Measurements from ENCODE around the gene ERC2.
"Not testable (repeated sequence)": the region's sequence is repeated elsewhere in the genome, so short reads cannot be mapped to it uniquely, and the experiment has no call there.

The ERC2 gene

GRCh38 chr3:56060521-56061278, 407.6 kb downstream of the ERC2 start:
- DNase-seq (ENCODE audit: low read depth): no peak

DNA sequence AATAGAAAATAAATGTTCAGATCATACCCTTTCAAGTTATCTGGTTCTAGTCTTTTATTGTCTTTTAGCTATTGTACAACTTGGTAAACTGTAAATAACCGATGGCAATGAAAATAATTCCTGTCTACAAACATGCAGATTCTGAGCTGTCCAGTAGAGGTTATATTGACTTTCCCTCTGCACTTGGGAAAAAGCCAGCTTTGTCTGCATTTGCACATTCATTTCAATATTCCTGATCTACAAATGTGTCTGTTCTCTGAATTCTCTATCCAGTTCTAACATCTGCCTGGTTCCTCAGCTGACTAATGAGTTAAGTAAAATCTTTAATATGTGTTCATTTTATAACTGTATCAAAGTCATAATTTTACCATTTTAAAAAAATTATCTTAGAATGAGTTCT, 408.5 kb downstream of the ERC2 start:
- DNase-seq (ENCODE audit: low read depth): no peak

DNA sequence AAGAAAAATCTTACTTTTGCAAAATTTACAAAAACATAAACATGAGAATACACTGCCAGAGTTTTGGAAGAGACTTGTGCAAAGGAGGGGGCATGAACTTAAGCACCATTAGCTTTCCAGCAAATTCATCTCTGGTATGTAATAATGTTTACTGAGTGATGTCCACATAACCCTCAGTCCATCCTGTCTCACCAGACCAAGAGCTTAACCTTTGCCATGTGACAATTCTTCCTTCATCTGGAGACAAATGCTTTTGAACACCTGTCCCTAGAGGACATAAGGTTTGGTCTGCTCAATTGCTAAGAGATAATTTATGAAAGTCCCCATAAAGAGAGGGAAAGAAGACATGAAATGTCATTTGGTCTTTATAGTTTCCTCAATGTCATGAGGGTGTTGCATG, 412.3 kb downstream of the ERC2 start:
- no peak for DNase-seq (ENCODE audit: low read depth)

GRCh38 chr3:56055546-56055945, 412.7 kb downstream of the ERC2 start:
- DNase-seq (ENCODE audit: low read depth): no peak

- no peak for DNase-seq (ENCODE audit: low read depth)
Measured at GRCh38 chr3:56054844-56055243, 413.4 kb downstream of the ERC2 start.

GRCh38 chr3:56053727-56054126, 414.5 kb downstream of the ERC2 start:
- DNase-seq (ENCODE audit: low read depth): no peak

GRCh38 chr3:56052188-56052587, 416.1 kb downstream of the ERC2 start:
- DNase-seq (ENCODE audit: low read depth): no peak

DNA sequence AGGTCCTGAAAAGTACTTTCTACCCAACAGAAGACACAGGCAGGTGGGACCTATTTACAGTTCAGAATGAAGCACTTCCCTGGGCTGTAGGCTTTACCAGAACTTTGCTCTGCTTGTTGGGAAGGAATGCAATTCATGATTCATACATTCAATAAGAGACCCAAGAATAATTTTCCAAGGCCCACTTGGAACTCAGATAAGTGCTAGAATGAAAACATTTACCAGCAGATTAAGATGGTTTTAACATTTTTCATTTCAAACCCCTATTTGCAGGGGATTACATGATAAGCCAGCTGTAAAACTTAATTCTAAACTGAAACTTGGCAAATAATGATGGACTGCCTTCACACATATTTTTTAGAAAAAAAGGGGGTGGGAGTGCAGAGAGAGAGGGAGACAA, 417.2 kb downstream of the ERC2 start:
- no peak for DNase-seq (ENCODE audit: low read depth)

DNA sequence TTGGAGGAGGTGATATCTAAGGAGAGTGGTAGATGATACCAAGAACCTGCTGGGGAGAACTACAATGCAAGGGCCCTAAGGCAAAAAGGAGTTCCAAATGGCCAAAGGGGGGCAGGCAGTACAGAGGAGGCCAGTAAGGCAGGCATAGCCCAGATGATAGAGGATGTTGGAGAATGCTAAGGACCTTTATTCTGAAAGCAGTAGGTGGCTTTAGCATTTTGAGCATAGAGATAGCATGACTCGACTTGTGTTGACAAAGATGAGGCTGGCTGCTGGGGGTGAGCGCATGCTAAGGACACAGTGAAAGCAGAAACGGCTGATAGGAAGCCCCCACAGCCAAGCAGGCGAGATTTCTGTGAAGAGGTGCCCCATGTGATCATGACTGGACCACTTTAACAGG, 419.3 kb downstream of the ERC2 start:
- no peak for DNase-seq (ENCODE audit: low read depth)

GRCh38 chr3:56048331-56048730, 419.9 kb downstream of the ERC2 start:
- no peak for DNase-seq (ENCODE audit: low read depth)

DNA sequence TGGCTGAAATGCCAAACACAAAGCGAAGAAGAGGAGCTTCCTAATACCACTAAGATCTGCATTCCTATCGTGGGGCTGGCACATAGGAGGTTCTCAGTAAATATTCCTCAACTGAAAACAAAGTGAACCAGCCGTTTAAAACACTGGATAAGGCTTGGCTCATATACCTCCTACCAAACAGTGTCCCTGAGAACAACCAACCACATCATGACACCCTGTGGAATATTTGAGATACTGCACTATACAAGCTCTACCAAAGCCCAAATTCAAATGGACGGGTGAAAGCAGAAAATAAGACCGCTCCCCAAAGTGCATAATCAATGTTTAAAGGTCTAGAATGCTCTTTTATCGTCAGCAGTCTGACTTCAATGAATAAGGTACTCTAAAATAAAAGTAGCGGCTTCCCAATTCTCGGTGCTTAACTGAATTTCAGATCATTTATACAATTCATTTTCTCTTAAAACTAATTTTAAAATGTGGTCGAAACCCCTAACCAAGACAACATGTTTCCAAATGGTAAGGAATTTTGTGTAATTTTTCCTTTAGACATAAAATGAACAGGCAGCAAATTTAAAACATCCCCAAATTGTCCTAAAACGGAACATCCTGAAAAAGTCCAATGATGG, 425.8 kb downstream of the ERC2 start:
- DNase-seq (ENCODE audit: low read depth): peak; percentile 5

- DNase-seq (ENCODE audit: low read depth): no peak
Measured at GRCh38 chr3:56025326-56025725, 442.9 kb downstream of the ERC2 start.

DNA sequence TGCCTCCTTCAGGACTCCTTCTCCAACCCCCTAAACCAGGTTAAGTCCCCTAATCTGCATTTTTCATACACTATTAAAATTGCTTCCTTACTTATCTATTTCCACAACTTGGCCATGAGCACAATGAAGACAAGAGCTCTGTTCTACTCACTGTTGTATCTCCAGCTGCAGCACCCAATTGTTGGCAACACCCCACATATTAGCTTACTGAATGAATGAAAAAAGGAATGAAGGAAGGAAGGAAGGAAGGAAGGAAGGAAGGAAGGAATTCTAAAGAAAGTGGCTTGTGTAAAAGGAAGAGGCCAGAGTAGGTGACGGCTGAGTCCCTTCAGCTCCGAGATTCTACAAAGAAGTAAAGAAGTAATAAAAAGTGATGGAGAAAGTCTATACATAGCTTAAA, 444.7 kb downstream of the ERC2 start:
- no peak for DNase-seq (ENCODE audit: low read depth)

DNA sequence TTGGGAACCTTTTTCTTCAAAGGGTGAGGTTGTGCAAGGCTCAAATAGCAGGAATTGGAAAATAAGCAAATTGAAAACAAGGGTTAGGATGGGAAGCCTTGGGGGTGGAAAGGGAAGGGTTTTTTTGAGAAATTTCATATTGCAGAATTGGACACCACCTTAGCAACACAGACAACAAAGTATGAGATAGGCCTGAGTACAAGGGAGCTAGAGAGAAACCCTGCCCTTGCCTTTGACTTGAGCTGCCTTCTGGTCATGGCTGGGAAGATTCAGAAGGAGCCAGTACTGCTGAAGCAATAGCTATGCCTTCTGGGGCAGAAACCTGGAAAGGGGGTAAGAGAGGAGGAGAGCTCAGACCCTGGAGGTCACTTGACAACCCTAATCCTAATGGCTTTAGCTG, 445.6 kb downstream of the ERC2 start:
- DNase-seq (ENCODE audit: low read depth): no peak

DNA sequence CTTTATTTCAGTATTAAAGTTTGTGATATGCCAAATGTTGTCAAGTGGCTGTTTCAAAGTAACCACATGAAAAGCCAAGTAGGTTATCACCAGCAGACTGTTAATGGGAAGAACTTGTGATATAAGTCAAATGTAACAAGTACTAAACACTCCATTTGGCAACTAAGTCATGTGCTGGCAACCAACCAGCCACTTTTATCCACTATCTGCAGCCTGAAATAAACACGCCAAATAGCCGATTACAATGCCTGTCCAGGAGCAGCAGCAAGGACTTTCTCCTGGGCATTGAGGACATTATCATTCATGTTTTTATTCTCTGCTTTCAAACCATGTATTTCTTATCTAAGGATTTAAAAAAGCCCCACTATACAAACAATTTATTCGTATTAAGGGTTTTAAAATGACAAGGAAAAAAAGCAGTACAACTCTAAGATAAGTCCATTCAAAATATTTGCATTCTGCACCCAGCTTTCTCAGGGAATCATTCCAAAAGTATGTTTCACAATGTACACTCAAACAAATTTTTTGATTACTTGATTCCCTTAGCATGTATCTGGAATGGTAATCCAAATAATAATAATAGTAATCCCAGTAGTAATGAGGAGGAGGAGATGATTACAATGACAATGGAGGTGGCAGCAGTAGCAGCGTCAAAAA, 448.6 kb downstream of the ERC2 start:
- no peak for DNase-seq (ENCODE audit: low read depth)

- DNase-seq (ENCODE audit: low read depth): not testable (repeated sequence)
Measured at GRCh38 chr3:56015374-56015773, 452.9 kb downstream of the ERC2 start.

- no peak for DNase-seq (ENCODE audit: low read depth)
Measured at GRCh38 chr3:56012721-56013120, 455.5 kb downstream of the ERC2 start.

- no peak for DNase-seq (ENCODE audit: low read depth)
Measured at GRCh38 chr3:56005196-56005805, 463.0 kb downstream of the ERC2 start.

DNA sequence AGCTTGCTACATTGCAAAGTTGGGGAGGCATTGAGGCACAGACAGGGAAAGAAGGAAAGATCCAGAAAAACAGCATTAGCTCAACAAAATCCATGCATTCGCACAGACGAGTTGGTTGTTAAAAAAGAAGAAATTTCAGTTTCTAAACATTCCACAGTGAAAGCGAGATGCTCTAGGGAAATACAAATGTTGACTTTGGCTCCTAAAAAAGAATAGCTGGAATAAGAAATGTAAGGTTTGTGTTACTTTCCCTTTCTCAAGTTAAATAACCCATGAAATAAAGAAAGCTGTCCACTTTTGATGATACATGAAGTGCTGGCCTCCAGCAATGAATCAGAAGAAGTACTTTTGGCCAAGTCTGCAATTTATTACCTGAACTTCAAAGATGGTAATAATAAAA, 465.1 kb downstream of the ERC2 start:
- no peak for DNase-seq (ENCODE audit: low read depth)

GRCh38 chr3:56001991-56002390, 466.3 kb downstream of the ERC2 start:
- no peak for DNase-seq (ENCODE audit: low read depth)

DNA sequence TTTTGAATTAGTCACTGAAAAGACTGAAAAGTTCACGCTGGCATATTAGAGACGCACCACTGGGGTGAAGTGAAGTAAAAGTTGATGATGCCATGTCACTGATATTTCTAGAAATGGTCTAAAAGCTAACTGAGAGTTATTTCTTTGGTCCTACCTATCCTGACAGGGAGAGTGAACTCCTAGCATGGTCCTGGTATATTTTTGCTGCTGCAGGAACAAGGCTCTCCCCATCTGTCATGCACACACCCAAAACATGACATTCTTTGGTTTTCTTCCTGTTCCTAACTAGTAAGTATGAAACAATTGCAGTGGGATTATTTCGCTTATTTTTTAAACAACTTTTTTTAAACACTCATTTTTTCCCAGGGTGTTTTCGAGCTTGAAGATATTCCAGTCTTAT, 466.7 kb downstream of the ERC2 start:
- DNase-seq (ENCODE audit: low read depth): no peak

DNA sequence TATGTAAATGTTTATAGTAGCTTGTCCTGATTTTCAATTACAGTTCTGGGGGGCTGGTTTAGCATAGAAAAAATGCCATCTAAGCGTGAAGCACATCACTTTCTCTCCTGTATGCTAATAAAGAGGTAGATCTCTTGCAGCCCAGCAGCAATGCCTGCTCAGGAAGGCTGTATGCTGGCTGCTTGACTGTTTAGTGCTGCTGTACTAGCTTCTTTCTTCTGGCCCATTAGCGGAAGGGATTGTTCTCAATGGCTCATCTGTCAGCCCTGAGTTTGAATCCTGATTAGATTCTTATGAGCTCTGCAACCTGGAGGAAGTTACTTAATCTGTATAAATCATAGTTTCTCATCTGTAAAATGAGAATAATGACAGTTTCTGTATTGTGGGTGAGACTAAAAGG, 478.9 kb downstream of the ERC2 start:
- no peak for DNase-seq (ENCODE audit: low read depth)

DNA sequence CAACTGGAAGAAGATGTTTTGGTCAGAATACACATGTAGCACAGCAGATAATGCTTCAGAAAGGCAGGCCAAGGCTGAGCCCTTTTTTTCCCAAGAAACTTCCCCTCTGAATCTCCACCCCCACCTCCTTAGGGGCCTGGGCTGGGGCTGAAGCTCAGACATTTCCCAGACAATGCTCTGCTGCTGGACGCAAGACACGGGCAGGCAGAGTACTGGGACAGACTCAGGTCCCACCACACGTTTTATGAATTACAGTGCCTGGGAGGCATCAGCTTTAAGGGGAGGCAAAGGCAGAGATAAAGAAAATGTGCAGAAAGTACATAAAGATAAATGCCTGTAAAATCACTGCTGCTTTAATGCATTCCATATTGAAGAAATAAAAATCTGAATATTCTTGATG, 479.4 kb downstream of the ERC2 start:
- no peak for DNase-seq (ENCODE audit: low read depth)

Data from GM04503 (cell line).